Articular chondrocyte of knee joint (primary cell): ENCODE measurements around the gene SEMA6A. TPM values are rescaled to one million over a fixed set of nuclear protein-coding genes. Genes with fewer than 3 reads are reported as not detected.

ENCODE experiments used
- total RNA-seq: library from RNA; depleted of rRNA; stranded (reverse); fragments of >200 nt; gene quantifications from 2 replicates; pipeline ENCODE4 v1.2.3, GENCODE V29; 2012

The SEMA6A gene
- total RNA-seq = 0.32 and 0.39 TPM in 2 replicates

GRCh38 chr5:116574367-116575325 is at the start of gene SEMA6A:
Gene SEMA6A, minus strand, starts transcription at chr5:116574823. Its CDS starts 69,879 bp downstream, at chr5:116504944.

